Neural cell (in vitro differentiated cells): ENCODE measurements around the gene NPAS3. TPM values are rescaled to one million over a fixed set of nuclear protein-coding genes. Genes with fewer than 3 reads are reported as not detected.

ENCODE experiments used
- H2AFZ ChIP-seq: fragments of 200-600, 300-800 bp; sonication (generic), shearing (Covaris generic); 2 replicates; pipeline ENCODE4 v1.6.0; 2014; ENCODE audit warnings: low read depth, mild to moderate bottlenecking, antibody characterized with exemption, low read length, moderate library complexity
- H3F3A ChIP-seq: fragments of 200-600 bp; shearing (Covaris generic); 2 replicates; pipeline ENCODE4 v1.6.1; 2016; ENCODE audit warnings: mild to moderate bottlenecking, moderate library complexity, mixed read lengths, antibody characterized with exemption, low read length; ENCODE audit not compliant: insufficient read depth, poor library complexity, severe bottlenecking
- H3K27ac ChIP-seq: fragments of 200-600, 300-800 bp; sonication (generic), shearing (Covaris generic); 2 replicates; pipeline ENCODE4 v1.5.1; 2014; ENCODE audit warnings: mild to moderate bottlenecking, low read length, moderate library complexity
- H3K27me3 ChIP-seq: fragments of 300-800, 200-600 bp; sonication (generic), shearing (Covaris generic); 2 replicates; pipeline ENCODE4 v1.6.0; 2014; ENCODE audit warnings: mild to moderate bottlenecking, low read depth, low read length, moderate library complexity; ENCODE audit not compliant: insufficient read depth
- H3K36me3 ChIP-seq: fragments of 300-800, 200-600 bp; sonication (generic), shearing (Covaris generic); 2 replicates; pipeline ENCODE4 v1.5.1; 2014; ENCODE audit warnings: mild to moderate bottlenecking, antibody characterized with exemption, low read length, moderate library complexity; ENCODE audit not compliant: insufficient read depth
- H3K4me2 ChIP-seq: fragments of 300-800, 200-600 bp; sonication (generic), shearing (Covaris generic); 2 replicates; pipeline ENCODE4 v1.6.0; 2014; ENCODE audit warnings: mild to moderate bottlenecking, low read length
- H3K4me3 ChIP-seq: fragments of 300-800, 200-600 bp; sonication (generic), shearing (Covaris generic); 2 replicates; pipeline ENCODE4 v1.5.1; 2014; ENCODE audit warnings: mild to moderate bottlenecking, low read length, moderate library complexity
- H3K79me2 ChIP-seq: fragments of 200-600 bp; shearing (Covaris generic); replicated peaks from 2 replicates; pipeline ENCODE4 v1.6.0; 2014; ENCODE audit warnings: mild to moderate bottlenecking, low read length, moderate library complexity; ENCODE audit not compliant: insufficient read depth
- H3K9ac ChIP-seq: fragments of 300-800, 200-600 bp; sonication (generic), shearing (Covaris generic); 2 replicates; pipeline ENCODE4 v1.6.1; 2016; ENCODE audit warnings: mild to moderate bottlenecking, low read length, mixed read lengths
- H3K9me2 ChIP-seq: fragments of 200-600 bp; shearing (Covaris generic); 2 replicates; pipeline ENCODE4 v1.6.1; 2016; ENCODE audit warnings: mild to moderate bottlenecking, low read length, mixed read lengths; ENCODE audit not compliant: insufficient read depth
- H3K9me3 ChIP-seq: fragments of 200-600, 300-800 bp; sonication (generic), shearing (Covaris generic); 2 replicates; pipeline ENCODE4 v1.6.1; 2016; ENCODE audit warnings: mild to moderate bottlenecking, mixed run types, low read length, moderate library complexity, mixed read lengths
- H4K20me1 ChIP-seq: fragments of 200-600 bp; shearing (Covaris generic); 2 replicates; pipeline ENCODE4 v1.6.1; 2016; ENCODE audit warnings: mild to moderate bottlenecking, mixed run types; ENCODE audit not compliant: insufficient read depth
- EP300 ChIP-seq: fragments of 450-650 bp; conservative IDR thresholded peaks from 2 replicates; pipeline ENCODE4 v1.6.1; 2014; ENCODE audit warnings: antibody characterized with exemption, mild to moderate bottlenecking, moderate library complexity; ENCODE audit not compliant: poor library complexity, severe bottlenecking
- EZH2 ChIP-seq: fragments of 200-600, 300-800 bp; shearing (Covaris generic), sonication (generic); IDR thresholded peaks from 2 replicates; pipeline ENCODE4 v1.6.1; 2014; ENCODE audit warnings: antibody characterized with exemption, low read length, borderline replicate concordance, mild to moderate bottlenecking; ENCODE audit not compliant: insufficient read depth, poor library complexity, severe bottlenecking
- MXI1 ChIP-seq: fragments of 450-650 bp; conservative IDR thresholded peaks from 2 replicates; pipeline ENCODE4 v1.6.1; 2014; ENCODE audit warnings: antibody characterized with exemption, mild to moderate bottlenecking; ENCODE audit not compliant: poor library complexity, severe bottlenecking
- POLR2AphosphoS5 ChIP-seq: IDR thresholded peaks from 2 replicates; pipeline ENCODE4 v1.6.1; 2012
- RAD21 ChIP-seq: fragments of 450-650 bp; conservative IDR thresholded peaks from 2 replicates; pipeline ENCODE4 v1.6.1; 2014; ENCODE audit warnings: antibody characterized with exemption, mild to moderate bottlenecking, moderate library complexity
- SMC3 ChIP-seq: fragments of 450-650 bp; conservative IDR thresholded peaks from 2 replicates; pipeline ENCODE4 v1.6.1; 2014; ENCODE audit warnings: antibody characterized with exemption, mild to moderate bottlenecking, moderate library complexity; ENCODE audit not compliant: poor library complexity
- TAF1 ChIP-seq: IDR thresholded peaks from 2 replicates; pipeline ENCODE4 v1.6.1; 2012; ENCODE audit warnings: low read depth
- polyA plus RNA-seq: library from polyadenylated mRNA; depleted of rRNA; stranded (reverse); fragments of >200 nt; gene quantifications from 2 replicates; pipeline ENCODE4 v1.2.3, GENCODE V29; 2014
- TF ChIP-seq, protein P1 (sequence below): IDR thresholded peaks from 2 replicates; pipeline ENCODE4 v1.6.1; 2012; ENCODE audit warnings: borderline replicate concordance
- TF ChIP-seq, protein P2 (sequence below): fragments of 450-650 bp; IDR thresholded peaks from 2 replicates; pipeline ENCODE4 v1.5.1; 2014; ENCODE audit warnings: antibody characterized with exemption, mild to moderate bottlenecking, moderate library complexity; ENCODE audit not compliant: poor library complexity, severe bottlenecking

NPAS3 gene
- polyA plus RNA-seq, 1 donor from 2014 or later = 1.3 TPM

DNA sequence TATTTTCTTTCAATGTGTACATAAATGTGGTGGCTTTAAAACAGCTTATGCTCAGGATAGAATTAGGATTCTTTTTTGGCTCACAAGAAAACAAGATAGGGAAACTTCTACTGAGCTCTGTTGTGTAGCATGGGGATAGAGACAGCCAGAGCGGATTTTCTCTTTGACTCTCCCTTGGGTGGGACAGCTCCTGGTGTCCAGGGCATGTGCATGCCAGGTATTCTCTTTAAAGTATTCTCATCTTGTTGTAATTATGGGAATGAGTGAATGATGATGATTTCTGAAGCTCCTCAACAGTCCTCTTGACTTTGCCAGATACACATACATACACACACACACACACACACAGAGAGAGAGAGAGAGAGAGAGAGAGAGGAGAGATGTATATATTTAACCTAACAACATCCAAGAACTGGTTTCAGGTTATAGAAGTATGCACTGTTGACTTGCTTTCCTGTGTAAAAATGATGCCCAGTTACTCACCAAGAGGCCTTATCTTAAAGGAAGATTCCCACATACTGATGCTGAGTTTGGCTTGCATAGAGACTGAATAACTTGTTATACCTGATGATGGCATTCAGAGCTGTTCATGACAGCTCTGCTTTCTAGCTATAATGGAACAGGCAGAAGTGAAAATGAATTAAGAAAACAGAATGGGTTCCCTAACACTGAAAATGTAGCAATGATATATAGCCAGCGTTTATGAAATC, 624.7 kb downstream of the NPAS3 start:
- Histone ChIP-seq H3K9me2 (no peaks in the 10 kb centered on the region), H4K20me1 (no peaks in the 10 kb centered on the region), H3K27ac (no peak overlapping the region), H2AFZ (no peak overlapping the region), H3K27me3 (no peaks in the 10 kb centered on the region), H3K36me3 (no peaks in the 10 kb centered on the region), H3F3A (no peaks in the 10 kb centered on the region), H3K4me3 (no peak overlapping the region), H3K4me2 (no peak overlapping the region), H3K9me3 (no peaks in the 10 kb centered on the region), H3K79me2 (no peaks in the 10 kb centered on the region), H3K9ac (no peak overlapping the region)
- TF ChIP-seq, protein P1, sequence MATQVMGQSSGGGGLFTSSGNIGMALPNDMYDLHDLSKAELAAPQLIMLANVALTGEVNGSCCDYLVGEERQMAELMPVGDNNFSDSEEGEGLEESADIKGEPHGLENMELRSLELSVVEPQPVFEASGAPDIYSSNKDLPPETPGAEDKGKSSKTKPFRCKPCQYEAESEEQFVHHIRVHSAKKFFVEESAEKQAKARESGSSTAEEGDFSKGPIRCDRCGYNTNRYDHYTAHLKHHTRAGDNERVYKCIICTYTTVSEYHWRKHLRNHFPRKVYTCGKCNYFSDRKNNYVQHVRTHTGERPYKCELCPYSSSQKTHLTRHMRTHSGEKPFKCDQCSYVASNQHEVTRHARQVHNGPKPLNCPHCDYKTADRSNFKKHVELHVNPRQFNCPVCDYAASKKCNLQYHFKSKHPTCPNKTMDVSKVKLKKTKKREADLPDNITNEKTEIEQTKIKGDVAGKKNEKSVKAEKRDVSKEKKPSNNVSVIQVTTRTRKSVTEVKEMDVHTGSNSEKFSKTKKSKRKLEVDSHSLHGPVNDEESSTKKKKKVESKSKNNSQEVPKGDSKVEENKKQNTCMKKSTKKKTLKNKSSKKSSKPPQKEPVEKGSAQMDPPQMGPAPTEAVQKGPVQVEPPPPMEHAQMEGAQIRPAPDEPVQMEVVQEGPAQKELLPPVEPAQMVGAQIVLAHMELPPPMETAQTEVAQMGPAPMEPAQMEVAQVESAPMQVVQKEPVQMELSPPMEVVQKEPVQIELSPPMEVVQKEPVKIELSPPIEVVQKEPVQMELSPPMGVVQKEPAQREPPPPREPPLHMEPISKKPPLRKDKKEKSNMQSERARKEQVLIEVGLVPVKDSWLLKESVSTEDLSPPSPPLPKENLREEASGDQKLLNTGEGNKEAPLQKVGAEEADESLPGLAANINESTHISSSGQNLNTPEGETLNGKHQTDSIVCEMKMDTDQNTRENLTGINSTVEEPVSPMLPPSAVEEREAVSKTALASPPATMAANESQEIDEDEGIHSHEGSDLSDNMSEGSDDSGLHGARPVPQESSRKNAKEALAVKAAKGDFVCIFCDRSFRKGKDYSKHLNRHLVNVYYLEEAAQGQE = no peak
- no peak for TF ChIP-seq MXI1
- TF ChIP-seq POLR2AphosphoS5 = no peak
- TF ChIP-seq SMC3 = no peak
- TF ChIP-seq TAF1 = no peak
- TF ChIP-seq RAD21 = no peak
- no peak for TF ChIP-seq EP300
- TF ChIP-seq, protein P2, sequence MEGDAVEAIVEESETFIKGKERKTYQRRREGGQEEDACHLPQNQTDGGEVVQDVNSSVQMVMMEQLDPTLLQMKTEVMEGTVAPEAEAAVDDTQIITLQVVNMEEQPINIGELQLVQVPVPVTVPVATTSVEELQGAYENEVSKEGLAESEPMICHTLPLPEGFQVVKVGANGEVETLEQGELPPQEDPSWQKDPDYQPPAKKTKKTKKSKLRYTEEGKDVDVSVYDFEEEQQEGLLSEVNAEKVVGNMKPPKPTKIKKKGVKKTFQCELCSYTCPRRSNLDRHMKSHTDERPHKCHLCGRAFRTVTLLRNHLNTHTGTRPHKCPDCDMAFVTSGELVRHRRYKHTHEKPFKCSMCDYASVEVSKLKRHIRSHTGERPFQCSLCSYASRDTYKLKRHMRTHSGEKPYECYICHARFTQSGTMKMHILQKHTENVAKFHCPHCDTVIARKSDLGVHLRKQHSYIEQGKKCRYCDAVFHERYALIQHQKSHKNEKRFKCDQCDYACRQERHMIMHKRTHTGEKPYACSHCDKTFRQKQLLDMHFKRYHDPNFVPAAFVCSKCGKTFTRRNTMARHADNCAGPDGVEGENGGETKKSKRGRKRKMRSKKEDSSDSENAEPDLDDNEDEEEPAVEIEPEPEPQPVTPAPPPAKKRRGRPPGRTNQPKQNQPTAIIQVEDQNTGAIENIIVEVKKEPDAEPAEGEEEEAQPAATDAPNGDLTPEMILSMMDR = no peak
- no peak for TF ChIP-seq EZH2

DNA sequence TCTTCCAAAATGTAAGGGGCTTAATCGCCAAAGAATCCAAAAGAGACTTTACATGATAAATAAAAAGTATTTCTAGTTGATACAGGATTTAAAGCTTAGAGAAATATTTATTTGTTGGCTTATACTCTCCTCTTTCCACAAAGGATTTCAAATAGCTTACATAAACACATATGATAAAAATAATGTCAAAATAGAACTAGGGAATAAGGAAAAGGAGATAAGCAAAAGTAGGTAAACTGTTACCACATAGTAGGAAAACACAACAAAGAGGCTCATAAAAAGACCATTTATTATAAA, 625.2 kb downstream of the NPAS3 start:
- TF ChIP-seq, protein P2 = no peak
- TF ChIP-seq POLR2AphosphoS5 (no peak), EZH2 (no peak), TAF1 (no peak), MXI1 (no peak), SMC3 (no peak), RAD21 (no peak), EP300 (no peak)
- TF ChIP-seq, protein P1 = no peak

More for the DNA sequence above, 625.2 kb downstream of the NPAS3 start:
- Histone ChIP-seq H3K9me2 (no peaks in the 10 kb centered on the region), H3K4me2 (no peak overlapping the region), H3K27me3 (no peaks in the 10 kb centered on the region), H3K4me3 (no peak overlapping the region), H3F3A (no peaks in the 10 kb centered on the region), H3K36me3 (no peaks in the 10 kb centered on the region), H3K79me2 (no peaks in the 10 kb centered on the region), H2AFZ (no peak overlapping the region), H3K27ac (no peak overlapping the region), H4K20me1 (no peaks in the 10 kb centered on the region), H3K9ac (no peak overlapping the region), H3K9me3 (no peaks in the 10 kb centered on the region)
